GM12864 (cell line): Measurements from ENCODE around the gene MARK2.

Experiments used
- DNase-seq: peaks from one replicate; pipeline ENCODE4 v3.0.0-alpha.2; 2011; ENCODE audit warnings: low read depth
- H3K4me3 ChIP-seq: 2 replicates; pipeline ENCODE4 v1.5.1; 2011; ENCODE audit warnings: mild to moderate bottlenecking, low read depth, low read length, control low read depth
- CTCF ChIP-seq: IDR thresholded peaks from 2 replicates; pipeline ENCODE4 v1.5.1; 2011; ENCODE audit warnings: low read depth, mild to moderate bottlenecking, moderate library complexity, low read length, control low read depth, inconsistent platforms; ENCODE audit errors: missing control alignments

MARK2 gene

GRCh38 chr11:63884196-63884932 lies 45.5 kb downstream of the MARK2 start:
- DNase-seq = no peak
- H3K4me3 ChIP-seq = no peak overlapping the region
- TF ChIP-seq CTCF = no peak

GRCh38 chr11:63887386-63887999 lies 48.6 kb downstream of the MARK2 start:
- TF ChIP-seq CTCF = no peak
- no peak for DNase-seq
- no peak overlapping the region for H3K4me3 ChIP-seq

- H3K4me3 ChIP-seq = no peak overlapping the region
- TF ChIP-seq CTCF = no peak
- DNase-seq = no peak
These were observed 49.5 kb downstream of the MARK2 start for GRCh38 chr11:63888170-63889086.

- no peak for TF ChIP-seq CTCF
- H3K4me3 ChIP-seq = no peak overlapping the region
These were observed 50.4 kb downstream of the MARK2 start for GRCh38 chr11:63889344-63889743.

GRCh38 chr11:63890368-63890767 lies 51.5 kb downstream of the MARK2 start:
- no peak for TF ChIP-seq CTCF
- DNase-seq = no peak
- H3K4me3 ChIP-seq = no peak overlapping the region

More at GRCh38 chr11:63889344-63889743, 50.4 kb downstream of the MARK2 start:
- no peak for DNase-seq

- DNase-seq = no peak
- H3K4me3 ChIP-seq = no peak overlapping the region
- no peak for TF ChIP-seq CTCF
These were observed 53.3 kb downstream of the MARK2 start for GRCh38 chr11:63892228-63892627.
